NCI-H2196 (cell line): ENCODE measurements around the gene WWTR1.

Experiments used
- DNase-seq: peaks from one replicate; lab custom pipeline; 2025; ENCODE audit not compliant: unreplicated experiment; lab: John Stamatoyannopoulos, UW

Gene WWTR1

GRCh38 chr3:149625795-149626194, 32.0 kb downstream of the WWTR1 start:
- DNase-seq = no peak

GRCh38 chr3:149623824-149624223, 34.0 kb downstream of the WWTR1 start:
- DNase-seq = no peak

- no peak for DNase-seq
Measured at GRCh38 chr3:149621218-149622005, 36.4 kb downstream of the WWTR1 start.

- no peak for DNase-seq
Measured at GRCh38 chr3:149620291-149621020, 37.4 kb downstream of the WWTR1 start.

GRCh38 chr3:149619136-149619535, 38.7 kb downstream of the WWTR1 start:
- peak; percentile 42 for DNase-seq

GRCh38 chr3:149618151-149619123, 39.4 kb downstream of the WWTR1 start:
- DNase-seq = peak; percentile 53

- no peak for DNase-seq
Measured at GRCh38 chr3:149615731-149616221, 42.0 kb downstream of the WWTR1 start.

GRCh38 chr3:149613988-149614387, 43.8 kb downstream of the WWTR1 start:
- no peak for DNase-seq

- no peak for DNase-seq
Measured at GRCh38 chr3:149612456-149612855, 45.4 kb downstream of the WWTR1 start.

- no peak for DNase-seq
Measured at GRCh38 chr3:149611149-149611548, 46.7 kb downstream of the WWTR1 start.

GRCh38 chr3:149610351-149611105, 47.3 kb downstream of the WWTR1 start:
- DNase-seq = no peak

GRCh38 chr3:149609595-149609994, 48.2 kb downstream of the WWTR1 start:
- no peak for DNase-seq

GRCh38 chr3:149608987-149609386, 48.8 kb downstream of the WWTR1 start:
- no peak for DNase-seq

- no peak for DNase-seq
Measured at GRCh38 chr3:149605902-149606301, 51.9 kb downstream of the WWTR1 start.

GRCh38 chr3:149604125-149604875, 53.5 kb downstream of the WWTR1 start:
- no peak for DNase-seq

- DNase-seq = no peak
Measured at GRCh38 chr3:149603126-149604074, 54.4 kb downstream of the WWTR1 start.

- no peak for DNase-seq
Measured at GRCh38 chr3:149600634-149601033, 57.2 kb downstream of the WWTR1 start.

- no peak for DNase-seq
Measured at GRCh38 chr3:149599236-149599635, 58.6 kb downstream of the WWTR1 start.
